ENCODE data around the gene MIPEP. TPM values are rescaled to one million over a fixed set of nuclear protein-coding genes. Genes with fewer than 3 reads are reported as not detected.
A peak's percentile ranks its signal among the peaks of the same experiment; 100 is the strongest.

The MIPEP gene
- total RNA-seq, 6 donors from 2014 or later = 14.5 to 29.3 (median 19.1) TPM

GRCh38 chr13:23859904-23860303, 29.3 kb downstream of the MIPEP start:
- TF ChIP-seq POLR2AphosphoS5 (IDR thresholded peaks at IDR 0.05) (no peak), EP300 (IDR thresholded peaks at IDR 0.05) (no peak), POLR2A (IDR thresholded peaks at IDR 0.05) (no peak), CTCF (IDR thresholded peaks at IDR 0.05) (no peak)
- H3K27me3 ChIP-seq = no peaks in the 10 kb centered on the region
- WGBS, 2 donors = 83 to 91% methylated on average over 2 of the region's 2 CpGs
- H3K27ac ChIP-seq = peak overlapping the region in 1 of 4 donors; percentile 32
- no peak for ATAC-seq (ENCODE audit: low FRiP score in 2 of 2)
- DNase-seq = no peak
- H3K9me3 ChIP-seq = no peaks in the 10 kb centered on the region
- H3K36me3 ChIP-seq = peaks cover 0 to 5% (median 0%) of the 10 kb centered on the region in 4 donors
- peaks cover 0 to 9% (median 0%) of the 10 kb centered on the region in 4 donors for H3K4me1 ChIP-seq
- H3K4me3 ChIP-seq = no peak overlapping the region

GRCh38 chr13:23859455-23859854, 29.7 kb downstream of the MIPEP start:
- H3K9me3 ChIP-seq = no peaks in the 10 kb centered on the region
- no peak for ATAC-seq (ENCODE audit: low FRiP score in 2 of 2)
- peaks cover 0 to 9% (median 0%) of the 10 kb centered on the region in 4 donors for H3K4me1 ChIP-seq
- H3K4me3 ChIP-seq = no peak overlapping the region
- H3K27me3 ChIP-seq = no peaks in the 10 kb centered on the region
- peaks cover 0 to 5% (median 0%) of the 10 kb centered on the region in 4 donors for H3K36me3 ChIP-seq
- TF ChIP-seq POLR2AphosphoS5 (IDR thresholded peaks at IDR 0.05) = no peak
- TF ChIP-seq CTCF (IDR thresholded peaks at IDR 0.05) = no peak
- no peak for TF ChIP-seq EP300 (IDR thresholded peaks at IDR 0.05)
- no peak for TF ChIP-seq POLR2A (IDR thresholded peaks at IDR 0.05)
- H3K27ac ChIP-seq = peak overlapping the region in 1 of 4 donors; percentile 32
- DNase-seq = no peak

- 47 to 65% methylated on average over 5 of the region's 5 CpGs for WGBS, 2 donors
- no peak for DNase-seq
- H3K4me3 ChIP-seq = no peak overlapping the region
- H3K27me3 ChIP-seq = no peaks in the 10 kb centered on the region
- H3K36me3 ChIP-seq = peaks cover 0 to 5% (median 0%) of the 10 kb centered on the region in 4 donors
- peak overlapping the region in 1 of 4 donors; percentile 32 for H3K27ac ChIP-seq
- ATAC-seq (ENCODE audit: low FRiP score in 2 of 2) = peak in 1 of 2 donors; percentile 26
- peaks cover 0 to 9% (median 0%) of the 10 kb centered on the region in 4 donors for H3K4me1 ChIP-seq
- no peaks in the 10 kb centered on the region for H3K9me3 ChIP-seq
- no peak for TF ChIP-seq POLR2AphosphoS5 (IDR thresholded peaks at IDR 0.05)
- TF ChIP-seq CTCF (IDR thresholded peaks at IDR 0.05) = no peak
- no peak for TF ChIP-seq EP300 (IDR thresholded peaks at IDR 0.05)
- no peak for TF ChIP-seq POLR2A (IDR thresholded peaks at IDR 0.05)
Measured at GRCh38 chr13:23858546-23858945, 30.7 kb downstream of the MIPEP start.

GRCh38 chr13:23856008-23856750, 33.0 kb downstream of the MIPEP start:
- 75 to 81% methylated on average over 5 of the region's 5 CpGs for WGBS, 2 donors
- Histone ChIP-seq H3K27ac (no peak overlapping the region), H3K9me3 (no peaks in the 10 kb centered on the region), H3K27me3 (no peaks in the 10 kb centered on the region), H3K4me1 (peaks cover 0 to 9% (median 0%) of the 10 kb centered on the region in 4 donors), H3K36me3 (peaks cover 0 to 5% (median 0%) of the 10 kb centered on the region in 4 donors), H3K4me3 (no peak overlapping the region)
- ATAC-seq (ENCODE audit: low FRiP score in 2 of 2) (no peak), DNase-seq (no peak)
- TF ChIP-seq POLR2A (IDR thresholded peaks at IDR 0.05) = no peak

- Histone ChIP-seq H3K27ac (no peak overlapping the region), H3K4me1 (peaks cover 0 to 9% (median 0%) of the 10 kb centered on the region in 4 donors), H3K9me3 (no peaks in the 10 kb centered on the region), H3K4me3 (no peak overlapping the region), H3K27me3 (no peaks in the 10 kb centered on the region), H3K36me3 (peaks cover 0 to 5% (median 0%) of the 10 kb centered on the region in 4 donors)
- no peak for TF ChIP-seq POLR2A (IDR thresholded peaks at IDR 0.05)
- TF ChIP-seq POLR2AphosphoS5 (IDR thresholded peaks at IDR 0.05) = no peak
- TF ChIP-seq CTCF (IDR thresholded peaks at IDR 0.05) = no peak
- no peak for TF ChIP-seq EP300 (IDR thresholded peaks at IDR 0.05)
- 84 to 97% methylated on average over 3 of the region's 3 CpGs for WGBS, 2 donors
- ATAC-seq (ENCODE audit: low FRiP score in 2 of 2) = no peak
- DNase-seq = no peak
Measured at GRCh38 chr13:23855360-23855759, 33.8 kb downstream of the MIPEP start.
